SU-DHL-6 (cell line): ENCODE results near the gene KCND3.

Source experiments
- H2AFZ ChIP-seq: fragments of 200-600 bp; sonication (generic); 2 replicates; pipeline ENCODE4 v1.6.1; 2014; ENCODE audit warnings: low read depth, mild to moderate bottlenecking, moderate library complexity, mixed read lengths, antibody characterized with exemption, low read length; ENCODE audit not compliant: severe bottlenecking
- H3F3A ChIP-seq: fragments of 200-600 bp; shearing (Covaris generic); 2 replicates; pipeline ENCODE4 v1.6.0; 2016; ENCODE audit warnings: antibody characterized with exemption, mild to moderate bottlenecking; ENCODE audit not compliant: insufficient read depth
- H3K27ac ChIP-seq: fragments of 200-600 bp; sonication (generic); 2 replicates; pipeline ENCODE4 v1.5.1; 2016; ENCODE audit warnings: low read depth, mild to moderate bottlenecking, low read length, moderate library complexity, mixed read lengths
- H3K27me3 ChIP-seq: fragments of 200-600 bp; sonication (generic), shearing (Covaris generic); 2 replicates; pipeline ENCODE4 v1.6.0; 2014; ENCODE audit warnings: mild to moderate bottlenecking, low read length
- H3K36me3 ChIP-seq: fragments of 200-600 bp; sonication (generic); 2 replicates; pipeline ENCODE4 v1.6.1; 2014; ENCODE audit warnings: mild to moderate bottlenecking, low read length, mixed read lengths
- H3K4me2 ChIP-seq: fragments of 300-600, 200-600 bp; shearing (Covaris generic), sonication (generic); 2 replicates; pipeline ENCODE4 v1.6.0; 2014; ENCODE audit warnings: low read length, low read depth, mild to moderate bottlenecking; ENCODE audit not compliant: poor library complexity, severe bottlenecking
- H3K4me3 ChIP-seq: fragments of 200-600 bp; sonication (generic); 2 replicates; pipeline ENCODE4 v1.5.1; 2014; ENCODE audit warnings: antibody characterized with exemption, low read length, mild to moderate bottlenecking, mixed read lengths; ENCODE audit not compliant: insufficient read depth, poor library complexity, severe bottlenecking
- H3K79me2 ChIP-seq: fragments of 200-600 bp; sonication (generic); 2 replicates; pipeline ENCODE4 v1.6.1; 2014; ENCODE audit warnings: mild to moderate bottlenecking, low read length, moderate library complexity; ENCODE audit not compliant: insufficient read depth
- H3K9ac ChIP-seq: fragments of 200-600 bp; sonication (generic); 2 replicates; pipeline ENCODE4 v1.7.0; 2014; ENCODE audit warnings: mild to moderate bottlenecking, low read length
- H3K9me2 ChIP-seq: fragments of 200-600 bp; sonication (generic); replicated peaks from 2 replicates; pipeline ENCODE4 v1.6.1; 2014; ENCODE audit warnings: low read length; ENCODE audit not compliant: insufficient read depth
- H3K9me3 ChIP-seq: fragments of 200-600 bp; sonication (generic); 2 replicates; pipeline ENCODE4 v1.6.1; 2014; ENCODE audit warnings: low read length, mixed read lengths; ENCODE audit not compliant: insufficient read depth
- H4K20me1 ChIP-seq: fragments of 200-600 bp; sonication (generic); 2 replicates; pipeline ENCODE4 v1.6.1; 2014; ENCODE audit warnings: low read depth, mild to moderate bottlenecking, antibody characterized with exemption, low read length, moderate library complexity, mixed read lengths
- EZH2phosphoT487 ChIP-seq: fragments of 200-600 bp; sonication (generic), shearing (Covaris generic); conservative IDR thresholded peaks from 2 replicates; pipeline ENCODE4 v1.6.1; 2018; ENCODE audit warnings: mild to moderate bottlenecking, antibody characterized with exemption, low read length, moderate library complexity, mixed read lengths
- TF ChIP-seq, protein P1 (sequence below): fragments of 200-600 bp; sonication (generic); IDR thresholded peaks from one replicate; pipeline ENCODE4 v1.5.1; 2017; ENCODE audit warnings: antibody characterized with exemption, mild to moderate bottlenecking, low read length, moderate library complexity; ENCODE audit not compliant: insufficient read depth, poor library complexity, severe bottlenecking

The KCND3 gene

DNA sequence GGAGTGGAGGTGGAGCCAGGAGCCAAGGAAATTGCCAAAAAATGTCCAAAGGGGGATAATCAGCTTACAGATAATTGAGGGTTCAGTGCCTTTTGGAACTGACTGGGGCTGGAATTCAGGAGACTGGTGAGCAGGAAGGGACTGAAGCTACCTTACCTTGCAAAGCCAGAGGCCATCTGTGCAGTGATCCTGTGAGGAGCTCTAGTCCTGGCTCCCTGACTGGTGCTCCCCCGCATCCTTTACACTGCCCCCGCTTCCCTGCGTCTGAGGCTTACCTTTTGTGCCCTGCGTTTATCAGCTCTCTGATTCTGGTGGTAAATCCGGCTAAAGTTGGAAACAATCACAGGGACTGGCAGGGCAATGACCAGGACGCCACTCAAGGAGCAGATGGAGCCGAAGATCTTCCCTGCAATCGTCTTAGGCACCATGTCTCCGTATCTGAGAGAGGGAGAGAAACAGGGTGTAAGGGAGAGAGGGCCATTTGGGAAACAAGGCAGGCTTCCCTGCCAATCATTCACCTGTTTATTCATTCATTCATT, 202.7 kb downstream of the KCND3 start:
- H3K9me2 ChIP-seq, result no peaks in the 10 kb centered on the region
- no peaks in the 10 kb centered on the region for H3K36me3 ChIP-seq
- no peaks in the 10 kb centered on the region for H3K79me2 ChIP-seq
- H3K4me2 ChIP-seq, result no peak overlapping the region
- H2AFZ ChIP-seq, result no peak overlapping the region
- H3K4me3 ChIP-seq, result no peak overlapping the region
- H3F3A ChIP-seq, result no peaks in the 10 kb centered on the region
- no peak overlapping the region for H3K9ac ChIP-seq
- H3K27me3 ChIP-seq, result no peaks in the 10 kb centered on the region
- TF ChIP-seq, protein P1, sequence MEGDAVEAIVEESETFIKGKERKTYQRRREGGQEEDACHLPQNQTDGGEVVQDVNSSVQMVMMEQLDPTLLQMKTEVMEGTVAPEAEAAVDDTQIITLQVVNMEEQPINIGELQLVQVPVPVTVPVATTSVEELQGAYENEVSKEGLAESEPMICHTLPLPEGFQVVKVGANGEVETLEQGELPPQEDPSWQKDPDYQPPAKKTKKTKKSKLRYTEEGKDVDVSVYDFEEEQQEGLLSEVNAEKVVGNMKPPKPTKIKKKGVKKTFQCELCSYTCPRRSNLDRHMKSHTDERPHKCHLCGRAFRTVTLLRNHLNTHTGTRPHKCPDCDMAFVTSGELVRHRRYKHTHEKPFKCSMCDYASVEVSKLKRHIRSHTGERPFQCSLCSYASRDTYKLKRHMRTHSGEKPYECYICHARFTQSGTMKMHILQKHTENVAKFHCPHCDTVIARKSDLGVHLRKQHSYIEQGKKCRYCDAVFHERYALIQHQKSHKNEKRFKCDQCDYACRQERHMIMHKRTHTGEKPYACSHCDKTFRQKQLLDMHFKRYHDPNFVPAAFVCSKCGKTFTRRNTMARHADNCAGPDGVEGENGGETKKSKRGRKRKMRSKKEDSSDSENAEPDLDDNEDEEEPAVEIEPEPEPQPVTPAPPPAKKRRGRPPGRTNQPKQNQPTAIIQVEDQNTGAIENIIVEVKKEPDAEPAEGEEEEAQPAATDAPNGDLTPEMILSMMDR, result no peak
- TF ChIP-seq EZH2phosphoT487, result no peak
- no peak overlapping the region for H3K27ac ChIP-seq
- H3K9me3 ChIP-seq, result no peaks in the 10 kb centered on the region
- H4K20me1 ChIP-seq, result no peaks in the 10 kb centered on the region

DNA sequence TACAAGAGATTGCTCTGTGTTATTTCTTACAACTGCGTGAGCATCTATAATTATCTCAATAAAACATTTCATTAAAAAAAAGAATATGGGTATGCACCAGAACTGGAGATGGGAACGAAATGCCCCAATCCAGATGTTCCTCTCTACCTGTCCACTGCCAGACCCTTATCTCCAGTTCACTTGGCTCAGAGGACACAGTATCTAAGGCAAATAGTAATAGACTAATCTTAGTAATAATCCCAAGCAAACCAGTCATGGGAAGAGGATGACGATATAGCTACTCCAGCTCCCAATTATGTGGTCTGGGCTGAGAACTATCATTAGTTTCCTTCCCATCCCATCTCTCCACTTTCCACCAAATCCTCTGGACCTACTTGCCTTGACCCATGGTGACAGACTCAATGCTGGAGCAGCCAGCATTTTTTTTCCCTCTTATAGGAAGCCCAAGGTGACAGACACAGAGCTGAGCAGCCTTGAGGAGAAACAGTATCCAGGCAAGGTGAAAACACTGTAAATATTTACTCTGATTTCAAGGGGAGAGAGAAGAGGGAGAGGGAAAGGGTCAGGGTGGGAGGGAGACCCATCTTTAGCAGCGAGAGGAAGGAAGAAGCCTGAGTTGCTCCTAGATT, 205.1 kb downstream of the KCND3 start:
- Histone ChIP-seq H3F3A (no peaks in the 10 kb centered on the region), H3K79me2 (no peaks in the 10 kb centered on the region), H3K27ac (no peak overlapping the region), H3K27me3 (no peaks in the 10 kb centered on the region), H2AFZ (no peak overlapping the region), H3K4me2 (no peak overlapping the region), H3K9ac (no peak overlapping the region), H4K20me1 (no peaks in the 10 kb centered on the region), H3K9me2 (no peaks in the 10 kb centered on the region), H3K4me3 (no peak overlapping the region), H3K36me3 (no peaks in the 10 kb centered on the region), H3K9me3 (no peaks in the 10 kb centered on the region)
- no peak for TF ChIP-seq EZH2phosphoT487
- TF ChIP-seq, protein P1, result no peak

DNA sequence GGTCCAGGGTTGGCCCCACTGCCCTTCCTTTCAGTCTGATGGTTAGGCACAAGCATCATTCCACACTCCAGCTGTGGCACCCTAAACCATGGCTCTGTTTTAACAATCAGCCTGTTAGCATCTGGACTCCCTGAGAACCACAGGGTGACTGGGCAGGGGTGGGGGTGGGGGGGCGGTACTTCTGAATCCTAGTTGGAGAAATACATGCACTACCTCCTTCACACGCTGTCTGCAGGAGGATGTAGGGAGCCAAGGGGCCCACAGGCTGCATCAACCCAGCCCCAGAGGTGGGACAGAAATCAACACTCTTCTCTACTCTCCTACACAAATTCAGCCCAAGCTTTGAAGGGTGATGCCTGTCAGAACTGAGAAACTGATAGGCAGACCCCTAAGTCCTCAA, 209.9 kb downstream of the KCND3 start:
- H3K79me2 ChIP-seq, result no peaks in the 10 kb centered on the region
- no peaks in the 10 kb centered on the region for H3K36me3 ChIP-seq
- no peaks in the 10 kb centered on the region for H3K27me3 ChIP-seq
- TF ChIP-seq, protein P1, result no peak
- no peak for TF ChIP-seq EZH2phosphoT487
- H3F3A ChIP-seq, result no peaks in the 10 kb centered on the region
- no peaks in the 10 kb centered on the region for H3K9me3 ChIP-seq
- H3K4me2 ChIP-seq, result no peak overlapping the region
- H3K9me2 ChIP-seq, result no peaks in the 10 kb centered on the region
- no peak overlapping the region for H3K4me3 ChIP-seq
- H3K9ac ChIP-seq, result no peak overlapping the region
- no peak overlapping the region for H3K27ac ChIP-seq
- no peak overlapping the region for H2AFZ ChIP-seq
- H4K20me1 ChIP-seq, result no peaks in the 10 kb centered on the region
